B cell (primary cell): ENCODE data around the gene TAF11L9.
"Not testable (repeated sequence)": the region's sequence is repeated elsewhere in the genome, so short reads cannot be mapped to it uniquely, and the experiment has no call there.

ENCODE experiments used
- CTCF ChIP-seq: fragments of 200-600 bp; IDR thresholded peaks from one replicate; pipeline ENCODE4 v1.8.0; 2022; ENCODE audit warnings: antibody characterized with exemption, mild to moderate bottlenecking
- EZH2 ChIP-seq: IDR thresholded peaks from 2 replicates; pipeline ENCODE4 v1.6.1; 2012; ENCODE audit warnings: borderline replicate concordance, low read depth, mild to moderate bottlenecking, moderate library complexity, low read length; ENCODE audit not compliant: insufficient read depth, poor library complexity, severe bottlenecking

- not testable (repeated sequence) for TF ChIP-seq CTCF, EZH2
These were observed 13.3 kb upstream of the TAF11L9 start for GRCh38 chr5:17607461-17607860.
